HFFc6 (cell line): ENCODE measurements around the gene CAP2. TPM values are rescaled to one million over a fixed set of nuclear protein-coding genes. Genes with fewer than 3 reads are reported as not detected.

Experiments used
- DNase-seq: peaks from one replicate; pipeline ENCODE4 v3.0.0-alpha.2; 2018
- H3K27ac Mint-ChIP-seq: 2 replicates; pipeline ENCODE4 v1.8.0; 2020; ENCODE audit warnings: mild to moderate bottlenecking, mixed read lengths
- H3K27me3 Mint-ChIP-seq: 2 replicates; pipeline ENCODE4 v1.8.0; 2021; ENCODE audit warnings: mild to moderate bottlenecking, moderate library complexity, mixed read lengths; ENCODE audit not compliant: insufficient read depth
- H3K36me3 Mint-ChIP-seq: 2 replicates; pipeline ENCODE4 v1.8.0; 2021; ENCODE audit warnings: low read depth, mixed read lengths
- H3K4me1 Mint-ChIP-seq: 2 replicates; pipeline ENCODE4 v1.8.0; 2020; ENCODE audit warnings: low read depth, mixed read lengths
- H3K4me3 Mint-ChIP-seq: 2 replicates; pipeline ENCODE4 v1.8.0; 2020; ENCODE audit warnings: mild to moderate bottlenecking, moderate library complexity, mixed read lengths
- H3K9me3 Mint-ChIP-seq: 2 replicates; pipeline ENCODE4 v1.8.0; 2020; ENCODE audit warnings: mild to moderate bottlenecking, mixed read lengths
- total RNA-seq, 6 experiments: library from RNA; stranded (reverse); fragmentation: NEBNext Ultra II Directional; extraction: Animal tissue kit (Norgen Biotek cat#: 25700); gene quantifications; 2 replicates in 1 of 6; 3 replicates in 5 of 6; pipeline ENCODE4 v1.2.3, GENCODE V29; 2021
- TF ChIP-seq, protein P1 (sequence below): fragments of 200-600 bp; sonication (generic); IDR thresholded peaks from 2 replicates; pipeline ENCODE4 v1.5.0; 2021; ENCODE audit warnings: antibody characterized with exemption, mild to moderate bottlenecking

CAP2 gene
- total RNA-seq, 6 experiments from 2014 or later: 65.1 to 82.3 (median 67.9) TPM

- H3K4me3 Mint-ChIP-seq: peak overlapping the region; percentile 88
- TF ChIP-seq, protein P1, sequence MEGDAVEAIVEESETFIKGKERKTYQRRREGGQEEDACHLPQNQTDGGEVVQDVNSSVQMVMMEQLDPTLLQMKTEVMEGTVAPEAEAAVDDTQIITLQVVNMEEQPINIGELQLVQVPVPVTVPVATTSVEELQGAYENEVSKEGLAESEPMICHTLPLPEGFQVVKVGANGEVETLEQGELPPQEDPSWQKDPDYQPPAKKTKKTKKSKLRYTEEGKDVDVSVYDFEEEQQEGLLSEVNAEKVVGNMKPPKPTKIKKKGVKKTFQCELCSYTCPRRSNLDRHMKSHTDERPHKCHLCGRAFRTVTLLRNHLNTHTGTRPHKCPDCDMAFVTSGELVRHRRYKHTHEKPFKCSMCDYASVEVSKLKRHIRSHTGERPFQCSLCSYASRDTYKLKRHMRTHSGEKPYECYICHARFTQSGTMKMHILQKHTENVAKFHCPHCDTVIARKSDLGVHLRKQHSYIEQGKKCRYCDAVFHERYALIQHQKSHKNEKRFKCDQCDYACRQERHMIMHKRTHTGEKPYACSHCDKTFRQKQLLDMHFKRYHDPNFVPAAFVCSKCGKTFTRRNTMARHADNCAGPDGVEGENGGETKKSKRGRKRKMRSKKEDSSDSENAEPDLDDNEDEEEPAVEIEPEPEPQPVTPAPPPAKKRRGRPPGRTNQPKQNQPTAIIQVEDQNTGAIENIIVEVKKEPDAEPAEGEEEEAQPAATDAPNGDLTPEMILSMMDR: no peak
- H3K27me3 Mint-ChIP-seq: no peaks in the 10 kb centered on the region
- DNase-seq: no peak
- peaks cover 8% of the 10 kb centered on the region; the same call in 1 of the 2 replicates for H3K36me3 Mint-ChIP-seq
- H3K4me1 Mint-ChIP-seq: peaks cover 16% of the 10 kb centered on the region
- H3K27ac Mint-ChIP-seq: peak overlapping the region; percentile 52
- H3K9me3 Mint-ChIP-seq: no peaks in the 10 kb centered on the region
Observed at GRCh38 chr6:17600527-17601385, 207.4 kb downstream of the CAP2 start.

DNA sequence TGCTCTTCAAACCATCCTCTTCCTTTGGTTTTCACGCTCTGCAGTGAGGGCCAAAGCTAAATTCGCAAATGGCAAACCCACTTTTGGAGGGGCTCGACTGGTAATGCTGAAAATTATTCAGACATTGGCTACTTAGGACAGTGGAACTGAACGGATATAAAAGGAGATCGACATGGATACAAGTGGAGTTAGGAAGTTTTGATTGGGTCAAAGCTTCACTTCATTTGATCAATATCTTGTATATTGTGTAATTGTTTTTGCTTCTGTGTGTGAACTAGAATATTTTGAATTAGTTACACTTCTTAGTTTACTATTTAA is 207.9 kb downstream of the CAP2 start:
- Mint-ChIP-seq H3K27me3 (no peaks in the 10 kb centered on the region), H3K27ac (peak overlapping the region; percentile 52), H3K9me3 (no peaks in the 10 kb centered on the region), H3K4me1 (peaks cover 16% of the 10 kb centered on the region), H3K4me3 (peak overlapping the region; percentile 88), H3K36me3 (peaks cover 8% of the 10 kb centered on the region; the same call in 1 of the 2 replicates)
- no peak for DNase-seq
- TF ChIP-seq, protein P1: no peak

DNA sequence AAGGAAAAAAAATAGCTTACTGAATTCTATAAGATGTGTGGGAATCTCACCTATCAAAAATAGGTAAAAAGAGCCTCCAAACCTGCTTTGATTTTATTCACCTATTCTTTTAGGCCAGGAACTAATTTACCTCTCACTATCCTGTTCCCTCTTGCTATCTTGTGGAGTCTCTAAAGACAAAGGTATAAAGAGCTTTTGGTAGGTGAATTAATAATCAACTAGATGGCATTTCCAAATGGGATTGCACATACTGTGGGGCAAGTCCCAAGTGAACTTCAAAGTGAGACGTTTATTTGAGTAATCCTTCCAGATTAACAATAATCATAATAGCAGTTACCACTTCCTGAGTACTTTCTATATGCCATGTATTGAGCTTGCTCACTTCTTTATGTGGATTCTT is 209.5 kb downstream of the CAP2 start:
- Mint-ChIP-seq H3K27me3 (no peaks in the 10 kb centered on the region), H3K9me3 (no peaks in the 10 kb centered on the region), H3K36me3 (peaks cover 8% of the 10 kb centered on the region; the same call in 1 of the 2 replicates), H3K4me1 (peaks cover 16% of the 10 kb centered on the region), H3K4me3 (no peak overlapping the region), H3K27ac (no peak overlapping the region)
- TF ChIP-seq, protein P1: no peak
- DNase-seq: no peak

GRCh38 chr6:17606606-17607005 is 213.2 kb downstream of the CAP2 start:
- no peak for DNase-seq
- Mint-ChIP-seq H3K36me3 (peaks cover 8% of the 10 kb centered on the region; the same call in 1 of the 2 replicates), H3K4me1 (peaks cover 2% of the 10 kb centered on the region), H3K4me3 (no peak overlapping the region), H3K27me3 (no peaks in the 10 kb centered on the region), H3K27ac (no peak overlapping the region), H3K9me3 (no peaks in the 10 kb centered on the region)
- TF ChIP-seq, protein P1: no peak

Other genes starting within 250 kb of the CAP2 start
- gene RBM24, start 112.2 kb upstream of the CAP2 start, total RNA-seq: 10 to 100 TPM; 24.1 to 35.9 (median 33.3) TPM
- 10 to 100 TPM; 17.8 to 24.3 (median 20.8) TPM for gene FAM8A1, start 206.7 kb downstream of the CAP2 start, total RNA-seq